Cardiac fibroblast (primary cell): Measurements from ENCODE around the gene ARCN1.

Experiments used
- DNase-seq, 2 donors: peaks; one replicate each; pipeline versions ENCODE4 v3.0.0 to v3.0.0-alpha.2; 2010; ENCODE audit warnings: low read depth in 2 of 2
- H3K4me3 ChIP-seq, 2 donors: replicated peaks in 1 of 2; 1 replicate in 1 of 2; 2 replicates in 1 of 2; pipeline ENCODE4 v1.5.1; 2011; ENCODE audit warnings: low read depth in 2 of 2, low read length in 2 of 2, mild to moderate bottlenecking in 2 of 2, moderate library complexity in 1 of 2
- TF ChIP-seq, protein P1 (sequence below): IDR thresholded peaks from one replicate; pipeline ENCODE4 v1.5.1; 2011; ENCODE audit warnings: low read depth, mild to moderate bottlenecking, low read length, inconsistent platforms

ARCN1 gene

DNA sequence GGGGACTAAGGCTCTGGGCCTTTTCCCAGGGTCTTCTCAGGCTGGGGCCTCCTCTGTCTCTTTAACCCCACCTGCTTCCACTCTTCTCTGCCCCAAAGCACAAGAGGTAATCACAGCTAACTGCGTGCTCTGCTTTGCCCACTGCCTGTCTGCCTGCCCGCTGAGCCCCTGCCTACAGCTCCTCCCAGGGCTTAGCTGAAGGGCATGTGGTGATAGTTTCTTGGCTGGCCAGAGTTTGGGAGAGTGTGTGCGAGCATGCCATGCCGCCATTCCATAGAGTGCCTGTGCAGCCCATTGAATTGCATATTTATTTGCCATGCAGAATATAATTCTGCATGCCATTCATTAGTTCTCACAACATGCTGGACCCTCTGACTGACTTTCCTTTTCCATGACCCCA, 67.7 kb downstream of the ARCN1 start:
- TF ChIP-seq, protein P1, sequence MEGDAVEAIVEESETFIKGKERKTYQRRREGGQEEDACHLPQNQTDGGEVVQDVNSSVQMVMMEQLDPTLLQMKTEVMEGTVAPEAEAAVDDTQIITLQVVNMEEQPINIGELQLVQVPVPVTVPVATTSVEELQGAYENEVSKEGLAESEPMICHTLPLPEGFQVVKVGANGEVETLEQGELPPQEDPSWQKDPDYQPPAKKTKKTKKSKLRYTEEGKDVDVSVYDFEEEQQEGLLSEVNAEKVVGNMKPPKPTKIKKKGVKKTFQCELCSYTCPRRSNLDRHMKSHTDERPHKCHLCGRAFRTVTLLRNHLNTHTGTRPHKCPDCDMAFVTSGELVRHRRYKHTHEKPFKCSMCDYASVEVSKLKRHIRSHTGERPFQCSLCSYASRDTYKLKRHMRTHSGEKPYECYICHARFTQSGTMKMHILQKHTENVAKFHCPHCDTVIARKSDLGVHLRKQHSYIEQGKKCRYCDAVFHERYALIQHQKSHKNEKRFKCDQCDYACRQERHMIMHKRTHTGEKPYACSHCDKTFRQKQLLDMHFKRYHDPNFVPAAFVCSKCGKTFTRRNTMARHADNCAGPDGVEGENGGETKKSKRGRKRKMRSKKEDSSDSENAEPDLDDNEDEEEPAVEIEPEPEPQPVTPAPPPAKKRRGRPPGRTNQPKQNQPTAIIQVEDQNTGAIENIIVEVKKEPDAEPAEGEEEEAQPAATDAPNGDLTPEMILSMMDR, result no peak
- H3K4me3 ChIP-seq, result no peak overlapping the region
- DNase-seq, result no peak

DNA sequence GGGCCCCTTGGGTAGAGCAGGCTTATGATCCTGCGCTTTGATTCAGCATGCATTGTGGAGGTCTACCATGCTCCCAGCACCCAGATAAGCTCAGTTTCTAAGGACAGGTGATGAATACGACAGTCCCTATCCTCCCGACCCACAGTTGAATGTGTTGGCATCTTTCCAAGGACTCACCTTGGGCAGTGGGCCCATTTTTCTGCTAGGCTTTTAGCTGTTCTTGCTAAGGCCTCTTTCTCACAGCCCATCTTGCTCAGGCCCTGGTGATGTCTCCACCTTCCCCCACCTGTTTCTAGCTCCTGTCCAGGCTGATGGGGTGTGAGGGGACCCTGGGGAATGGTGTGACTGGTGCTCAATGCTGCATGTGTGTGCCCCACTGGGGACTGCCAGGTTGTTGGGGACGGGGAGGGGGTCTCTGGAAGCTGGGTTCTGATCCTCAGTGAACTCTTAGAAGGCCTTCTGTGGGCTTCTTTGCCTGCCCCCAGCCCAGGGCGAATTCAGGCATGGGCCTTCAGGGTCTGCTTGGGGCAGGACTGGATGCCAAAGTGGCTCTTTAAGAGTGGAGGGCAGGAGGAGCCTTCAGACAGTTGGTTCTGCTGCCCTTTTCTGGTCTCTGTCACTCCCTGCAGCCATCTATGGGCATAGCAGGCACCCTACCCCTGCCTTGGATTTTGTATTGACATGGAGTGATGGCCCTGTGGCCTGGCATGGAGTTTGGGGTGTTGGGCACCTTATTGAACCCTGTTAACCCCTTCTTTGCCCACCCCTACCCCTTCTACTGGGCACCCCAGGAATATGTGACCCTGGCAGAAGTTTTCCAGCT, 68.3 kb downstream of the ARCN1 start:
- TF ChIP-seq, protein P1, result no peak
- H3K4me3 ChIP-seq, result no peak overlapping the region
- DNase-seq, result no peak

DNA sequence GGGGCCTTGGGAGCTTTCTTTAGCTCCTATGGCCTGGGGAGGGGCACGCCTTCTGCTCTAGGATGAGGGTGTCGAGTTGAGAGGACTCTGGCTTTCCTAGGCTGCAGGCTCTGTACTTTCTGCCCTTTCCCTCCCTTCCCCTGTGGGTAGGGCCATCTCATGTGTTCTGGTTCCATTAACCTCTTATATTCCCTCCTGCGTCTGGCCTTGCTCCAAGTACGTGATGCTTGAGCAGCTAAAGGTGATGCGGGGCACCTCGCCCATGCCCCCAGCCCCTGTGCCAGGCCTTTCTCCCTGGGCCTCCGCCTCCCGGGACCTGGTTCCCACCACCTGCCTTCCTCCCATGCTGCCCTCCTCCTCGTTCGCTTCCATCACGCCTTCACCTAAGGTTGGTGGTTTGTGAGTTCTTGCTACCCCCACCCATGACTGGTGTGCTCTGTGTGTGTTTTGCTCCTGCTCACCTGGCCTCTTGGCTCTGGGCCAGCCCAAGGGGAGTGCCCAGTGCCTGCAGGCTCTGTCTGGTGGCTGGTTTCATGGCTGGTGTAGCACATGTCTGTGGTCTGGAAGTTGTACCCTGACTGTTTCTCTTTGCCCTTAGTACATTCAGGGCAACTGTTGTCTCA, 69.3 kb downstream of the ARCN1 start:
- H3K4me3 ChIP-seq, result no peak overlapping the region
- TF ChIP-seq, protein P1, result no peak
- no peak for DNase-seq

DNA sequence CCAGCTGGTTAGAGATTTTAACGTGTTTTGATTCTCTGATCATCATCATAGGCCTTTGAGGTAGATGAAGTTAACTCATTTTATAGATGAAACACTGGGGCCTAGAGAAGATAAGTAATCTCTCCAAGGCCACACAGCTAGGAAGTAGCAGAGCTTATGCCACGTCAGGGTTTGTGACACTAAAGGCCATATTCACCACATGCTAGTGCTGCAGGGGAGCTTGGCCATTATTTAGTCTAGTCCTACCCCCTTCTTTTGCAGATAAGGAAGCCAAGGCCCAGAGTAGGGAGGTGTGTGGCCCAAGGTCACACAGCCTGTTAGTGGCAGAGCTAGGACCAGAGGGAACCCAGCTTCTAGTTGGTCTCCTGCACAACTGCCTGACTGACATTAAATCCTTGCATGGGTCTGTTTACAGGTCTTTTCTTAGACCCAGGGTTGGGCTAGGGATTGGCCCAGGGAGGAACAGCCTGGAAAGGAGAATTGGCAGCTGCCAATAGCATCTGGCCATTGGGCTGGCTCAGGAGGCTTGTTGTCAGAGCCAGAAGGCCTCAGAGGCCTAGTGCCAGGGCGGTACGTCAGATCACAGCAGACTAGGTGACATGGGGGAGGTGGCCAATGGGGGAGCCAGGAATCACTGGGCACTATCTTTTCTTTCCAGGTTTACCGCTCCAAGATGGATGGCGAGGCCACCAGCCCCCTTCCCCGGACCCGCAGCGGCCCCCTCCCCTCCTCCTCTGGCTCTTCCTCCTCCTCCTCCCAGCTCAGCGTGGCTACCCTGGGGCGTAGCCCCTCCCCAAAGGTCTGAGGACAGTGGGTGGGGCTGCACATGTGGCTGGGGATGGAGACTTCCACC, 71.2 kb downstream of the ARCN1 start:
- no peak overlapping the region for H3K4me3 ChIP-seq
- no peak for DNase-seq
- TF ChIP-seq, protein P1, result no peak

DNA sequence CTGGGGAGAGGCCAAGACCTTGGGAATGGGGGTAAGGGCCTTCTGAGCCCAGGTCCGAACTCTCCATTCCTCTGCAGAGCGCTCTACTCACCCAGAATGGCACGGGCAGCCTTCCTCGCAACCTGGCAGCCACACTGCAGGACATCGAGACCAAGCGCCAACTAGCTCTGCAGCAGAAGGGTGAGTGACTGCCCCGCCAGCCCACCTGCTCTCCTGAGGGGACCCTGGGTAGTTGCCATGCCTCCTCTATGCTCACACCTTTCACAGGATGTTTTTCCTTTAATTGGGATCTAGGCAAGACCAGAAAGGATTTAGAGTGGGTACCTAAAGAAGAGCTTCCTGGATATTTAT, 71.8 kb downstream of the ARCN1 start:
- no peak for DNase-seq
- TF ChIP-seq, protein P1, result no peak
- no peak overlapping the region for H3K4me3 ChIP-seq

DNA sequence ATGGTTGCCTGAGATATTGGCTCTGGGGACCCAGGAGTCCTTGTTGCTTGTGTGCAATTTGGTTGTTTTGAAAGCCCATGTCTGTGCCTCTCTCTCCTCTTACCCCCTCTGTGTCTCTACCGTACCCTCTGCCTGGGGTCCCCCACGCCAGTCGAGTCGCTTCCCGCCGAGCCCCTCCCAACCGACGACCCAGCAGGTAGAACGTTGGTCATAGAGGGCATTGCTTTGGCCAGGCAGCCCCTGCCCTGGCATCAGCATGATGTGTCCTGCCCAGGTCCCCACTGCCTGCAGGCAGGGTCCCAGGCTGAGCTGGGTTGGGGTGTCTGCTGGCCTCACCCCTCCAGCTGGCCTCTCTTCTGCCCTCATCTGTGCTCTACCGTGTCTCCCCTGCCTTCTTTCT, 72.3 kb downstream of the ARCN1 start:
- TF ChIP-seq, protein P1, result no peak
- no peak for DNase-seq
- H3K4me3 ChIP-seq, result no peak overlapping the region
